ENCODE data around the gene SPATA1.
"Not testable (repeated sequence)": the region's sequence is repeated elsewhere in the genome, so short reads cannot be mapped to it uniquely, and the experiment has no call there.

The SPATA1 gene

GRCh38 chr1:84587099-84587498 lies 80.9 kb downstream of the SPATA1 start:
- DNase-seq (ENCODE audit: low read depth): no peak

GRCh38 chr1:84594959-84595358 lies 88.8 kb downstream of the SPATA1 start:
- DNase-seq (ENCODE audit: low read depth): not testable (repeated sequence)

- no peak for DNase-seq (ENCODE audit: low read depth)
Observed at GRCh38 chr1:84597011-84597410, 90.8 kb downstream of the SPATA1 start.

- DNase-seq (ENCODE audit: low read depth): no peak
Observed at GRCh38 chr1:84598418-84598817, 92.2 kb downstream of the SPATA1 start.

- DNase-seq (ENCODE audit: low read depth): peak; percentile 40
Observed at GRCh38 chr1:84598846-84599741, 92.9 kb downstream of the SPATA1 start.

GRCh38 chr1:84600796-84601195 lies 94.6 kb downstream of the SPATA1 start:
- DNase-seq (ENCODE audit: low read depth): no peak

GRCh38 chr1:84603223-84603622 lies 97.0 kb downstream of the SPATA1 start:
- DNase-seq (ENCODE audit: low read depth): no peak

- peak; percentile 73 for DNase-seq (ENCODE audit: low read depth)
Observed at GRCh38 chr1:84603941-84604830, 98.0 kb downstream of the SPATA1 start.

GRCh38 chr1:84605157-84605556 lies 99.0 kb downstream of the SPATA1 start:
- no peak for DNase-seq (ENCODE audit: low read depth)

- no peak for DNase-seq (ENCODE audit: low read depth)
Observed at GRCh38 chr1:84606977-84607376, 100.8 kb downstream of the SPATA1 start.

GRCh38 chr1:84611091-84611490 lies 104.9 kb downstream of the SPATA1 start:
- no peak for DNase-seq (ENCODE audit: low read depth)

- peak; percentile 37 for DNase-seq (ENCODE audit: low read depth)
Observed at GRCh38 chr1:84611796-84612195, 105.6 kb downstream of the SPATA1 start.

GRCh38 chr1:84613026-84613425 lies 106.8 kb downstream of the SPATA1 start:
- no peak for DNase-seq (ENCODE audit: low read depth)

- no peak for DNase-seq (ENCODE audit: low read depth)
Observed at GRCh38 chr1:84613887-84614286, 107.7 kb downstream of the SPATA1 start.

- DNase-seq (ENCODE audit: low read depth): no peak
Observed at GRCh38 chr1:84615790-84616189, 109.6 kb downstream of the SPATA1 start.

All from fibroblast of the conjunctiva (primary cell).